T1000 (cell line): ENCODE data around the gene PFN1.
"Not testable (repeated sequence)": the region's sequence is repeated elsewhere in the genome, so short reads cannot be mapped to it uniquely, and the experiment has no call there.

Experiments used
- DNase-seq: peaks from one replicate; lab custom pipeline; 2025; ENCODE audit warnings: mixed read lengths; lab: John Stamatoyannopoulos, UW

Gene PFN1

GRCh38 chr17:4921320-4921719 is 27.0 kb downstream of the PFN1 start:
- no peak for DNase-seq

DNA sequence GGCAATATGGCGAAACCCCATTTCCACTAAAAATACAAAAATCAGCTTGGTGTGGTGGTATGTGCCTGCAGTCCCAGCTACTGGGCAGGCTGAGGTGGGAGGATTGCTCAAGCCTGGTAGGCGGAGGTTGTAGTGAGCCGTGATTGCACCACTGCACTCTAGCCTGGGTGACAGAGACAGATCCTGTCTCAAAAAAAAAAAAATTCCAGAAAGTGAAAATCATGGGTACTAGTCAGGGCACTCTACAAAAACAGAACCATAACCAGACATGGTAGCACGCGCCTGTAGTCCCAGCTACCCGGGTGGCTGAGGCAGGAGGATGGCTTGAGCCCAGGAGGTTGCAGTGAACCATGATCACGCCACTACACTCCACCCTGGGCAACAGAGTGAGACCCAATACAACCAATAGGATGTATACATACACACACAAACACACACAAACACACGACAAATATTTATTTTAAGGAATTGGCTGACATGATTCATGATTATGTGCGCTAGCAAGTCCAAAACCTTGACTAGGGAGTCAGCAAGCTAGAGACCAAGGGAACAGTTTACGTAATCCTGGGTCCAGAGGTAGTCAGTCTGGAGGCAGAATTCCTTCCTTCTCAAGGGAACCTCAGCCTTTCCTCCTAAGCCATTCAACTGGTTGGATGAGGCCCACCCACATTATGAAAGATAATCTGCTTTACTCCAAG is 27.8 kb downstream of the PFN1 start:
- DNase-seq = no peak

DNA sequence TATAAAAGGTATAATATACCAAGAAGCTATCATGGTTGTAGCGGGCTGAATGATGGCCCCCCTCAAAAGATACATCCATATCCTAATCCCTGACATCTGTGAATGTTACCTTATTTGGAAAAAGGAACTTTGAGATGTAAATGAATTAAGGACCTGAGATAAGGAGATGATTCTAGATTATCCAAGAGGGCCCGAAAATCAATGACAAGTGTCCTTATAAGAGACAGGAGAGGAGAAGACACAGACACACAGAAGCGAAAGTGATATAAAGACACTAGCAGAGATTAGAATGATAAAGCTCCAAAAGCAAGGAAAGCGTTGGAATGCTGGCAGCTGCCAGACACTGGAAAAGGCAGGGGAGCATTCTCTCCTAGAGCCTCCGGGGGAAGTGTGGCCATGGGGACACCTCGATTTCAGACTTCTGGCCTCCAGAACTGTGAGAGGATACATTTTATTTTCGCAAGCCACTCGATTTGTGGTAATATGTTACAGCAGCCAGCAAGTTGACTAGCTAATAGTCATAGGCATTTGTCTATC is 28.8 kb downstream of the PFN1 start:
- no peak for DNase-seq

- not testable (repeated sequence) for DNase-seq
Observed at GRCh38 chr17:4914551-4914950, 33.8 kb downstream of the PFN1 start.

DNA sequence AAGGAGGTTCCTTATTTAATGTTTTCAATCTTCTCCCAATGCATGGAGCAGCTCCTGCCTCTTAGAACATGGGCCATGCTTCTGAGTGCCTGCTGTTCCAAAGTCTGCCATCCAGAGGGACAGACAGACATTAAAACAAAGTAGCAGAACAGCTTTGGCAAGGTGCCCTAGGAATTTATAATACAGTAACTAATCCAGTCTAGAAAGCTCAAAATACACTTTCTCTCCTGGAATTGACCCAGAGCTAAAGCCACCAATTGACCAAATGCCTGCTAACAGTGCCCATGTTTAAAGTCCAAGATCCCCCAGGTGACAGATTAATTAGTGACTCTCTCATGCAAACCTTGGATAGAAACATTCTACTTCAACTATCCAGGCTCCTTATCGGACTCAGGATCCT is 34.3 kb downstream of the PFN1 start:
- no peak for DNase-seq

GRCh38 chr17:4908711-4909496 is 39.4 kb downstream of the PFN1 start:
- peak; percentile 47 for DNase-seq

DNA sequence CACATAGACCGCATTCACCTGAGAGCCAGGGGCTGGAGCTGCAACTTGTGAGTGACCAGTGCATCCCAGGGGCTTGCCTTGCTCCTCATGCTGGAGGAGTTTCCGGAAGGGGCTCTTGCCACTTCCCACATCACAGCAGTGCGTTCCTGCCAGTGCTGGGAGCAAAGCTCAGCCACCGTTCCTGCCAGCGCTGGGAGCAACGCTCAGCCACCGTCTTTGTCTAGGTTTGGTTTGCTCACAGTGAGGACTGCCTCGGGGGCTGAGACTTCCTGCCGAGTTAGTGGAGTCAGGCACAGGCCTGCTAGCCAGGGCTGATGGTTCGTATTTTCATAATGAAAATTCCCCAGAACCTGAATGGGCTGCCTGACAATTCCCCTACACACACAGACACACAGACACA is 40.0 kb downstream of the PFN1 start:
- no peak for DNase-seq

DNA sequence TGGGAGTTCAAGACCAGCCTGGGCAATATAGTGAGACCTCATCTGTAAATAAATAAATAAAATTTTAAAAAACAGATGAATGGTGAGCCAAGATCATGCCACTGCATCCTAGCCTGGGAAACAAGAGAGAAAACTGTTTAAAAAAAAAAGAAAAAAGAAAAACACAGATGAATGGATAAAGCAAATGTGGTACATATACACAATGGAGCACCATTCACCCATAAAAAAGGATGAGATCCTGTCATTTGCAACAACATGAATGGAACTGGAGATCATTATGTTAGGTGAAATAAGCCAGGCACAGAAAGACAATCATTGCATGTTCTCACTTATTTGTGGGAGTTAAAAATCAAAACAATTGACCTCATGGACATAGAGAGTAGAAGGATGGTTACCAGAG is 41.7 kb downstream of the PFN1 start:
- DNase-seq = not testable (repeated sequence)

- DNase-seq = peak; percentile 54
Observed at GRCh38 chr17:4903051-4903818, 45.1 kb downstream of the PFN1 start, which contains the start of gene CHRNE. Gene CHRNE (minus strand): TSS chr17:4903098. CDS start chr17:4903063, 35 bp downstream.

- no peak for DNase-seq
Observed at GRCh38 chr17:4902540-4902939, 45.8 kb downstream of the PFN1 start.

DNA sequence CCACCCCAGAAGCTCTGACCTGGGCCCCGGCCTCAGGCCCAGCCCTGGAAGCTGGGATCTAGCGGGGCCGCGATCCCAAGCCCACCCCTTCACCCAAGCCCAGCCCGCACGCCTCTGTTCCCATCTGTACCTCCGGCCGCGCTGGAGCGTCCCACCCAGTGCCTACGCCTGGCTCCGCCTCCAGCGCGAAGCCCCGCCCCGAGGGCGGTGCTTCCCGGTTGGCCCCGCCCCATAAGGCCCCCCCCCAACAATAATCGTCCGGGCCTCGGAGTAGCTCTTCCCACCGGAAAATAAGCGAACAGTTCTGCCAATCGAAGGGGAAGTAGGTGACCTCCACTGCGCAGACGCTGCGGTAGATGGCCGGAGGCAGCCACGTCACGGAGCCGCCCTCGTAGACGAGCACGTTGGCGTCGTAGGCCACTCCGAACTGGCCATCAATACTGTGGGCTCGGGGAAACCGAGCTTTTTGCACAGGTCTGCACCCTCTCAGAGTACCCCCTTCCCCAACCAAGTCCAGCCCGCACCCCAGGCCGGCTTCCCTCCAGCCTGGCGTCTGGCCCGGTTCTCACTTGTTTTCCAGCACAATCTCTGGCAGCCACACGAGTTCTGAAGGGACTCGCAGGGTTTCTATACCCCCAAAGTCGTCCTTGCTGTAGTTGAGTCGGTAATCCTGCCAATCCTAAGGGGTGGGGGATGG is 46.5 kb downstream of the PFN1 start:
- DNase-seq = no peak

DNA sequence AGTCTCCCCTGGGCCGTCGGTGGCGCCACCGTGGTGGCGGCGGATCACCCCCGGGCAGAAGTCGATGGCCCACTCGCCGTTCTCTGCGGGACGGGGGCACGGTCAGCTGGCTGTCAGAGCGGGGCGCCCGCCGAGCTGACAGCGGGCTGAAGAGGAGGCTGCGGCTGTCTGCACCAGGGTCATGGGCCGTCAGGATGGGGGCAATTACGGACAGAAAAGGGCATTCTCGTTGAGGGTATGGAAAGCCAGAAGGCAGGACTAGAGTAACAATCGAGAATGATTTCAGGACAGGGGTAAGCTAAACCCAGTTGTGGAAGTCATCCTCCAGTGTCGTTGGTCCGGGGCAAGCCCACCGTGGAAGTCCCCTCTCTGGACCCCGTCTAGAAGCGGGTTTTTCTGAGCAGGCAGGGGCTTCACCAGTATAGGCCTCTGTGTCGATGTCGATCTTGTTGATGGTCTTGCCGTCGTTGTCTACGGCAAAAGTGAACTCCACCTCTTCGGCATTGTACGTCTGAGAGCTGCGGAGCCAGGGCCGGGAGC is 47.2 kb downstream of the PFN1 start:
- no peak for DNase-seq

- no peak for DNase-seq
Observed at GRCh38 chr17:4900231-4901107, 47.9 kb downstream of the PFN1 start.

GRCh38 chr17:4899341-4900230 is 48.7 kb downstream of the PFN1 start, which contains the start of gene C17orf107:
Gene C17orf107 (plus strand): TSS chr17:4899536. CDS start chr17:4899763, 227 bp downstream.
- no peak for DNase-seq

GRCh38 chr17:4898927-4899326 is 49.4 kb downstream of the PFN1 start:
- DNase-seq = no peak

DNA sequence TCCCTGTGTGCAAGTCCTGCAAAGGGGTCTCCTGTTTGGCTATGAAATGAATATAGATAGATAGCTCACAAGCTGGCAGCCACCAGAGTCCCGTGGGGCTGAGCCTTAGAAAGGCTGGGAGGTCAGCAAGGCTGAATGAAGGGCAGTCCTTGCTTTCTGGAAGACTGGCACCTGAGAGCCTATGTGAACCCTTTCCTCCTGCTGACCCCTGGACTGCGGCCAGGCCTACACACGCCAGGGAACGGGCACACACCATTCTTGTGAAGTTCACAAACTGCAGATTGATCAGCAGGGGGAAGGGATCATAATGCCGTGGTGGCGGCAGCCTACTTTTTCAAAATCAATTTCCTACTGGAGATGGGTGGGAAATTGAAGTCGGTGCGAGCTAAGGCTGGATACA is 50.0 kb downstream of the PFN1 start:
- DNase-seq = no peak

DNA sequence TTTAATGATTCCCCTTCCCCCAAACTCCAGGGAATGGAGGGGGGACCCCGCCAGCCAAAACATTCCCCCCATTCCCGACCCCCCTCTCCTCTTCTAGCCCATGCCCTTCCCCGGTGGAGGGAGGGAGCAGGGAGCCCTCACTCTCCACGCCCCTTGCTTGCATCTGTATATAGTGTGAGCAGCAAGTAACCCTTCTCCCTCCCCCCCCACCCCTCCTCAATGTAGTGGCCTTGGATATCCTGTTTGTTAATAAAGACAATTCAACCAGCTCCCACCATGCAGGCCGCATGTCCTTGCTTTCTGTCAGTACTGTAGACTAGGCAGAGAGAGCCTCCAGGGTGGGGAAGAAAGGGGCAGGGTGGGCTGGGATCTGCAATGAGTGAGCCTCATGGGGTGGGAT is 50.5 kb downstream of the PFN1 start:
- no peak for DNase-seq

GRCh38 chr17:4897198-4897687 is 51.1 kb downstream of the PFN1 start:
- no peak for DNase-seq
